ENCODE results near the gene ASTN2.

DNA sequence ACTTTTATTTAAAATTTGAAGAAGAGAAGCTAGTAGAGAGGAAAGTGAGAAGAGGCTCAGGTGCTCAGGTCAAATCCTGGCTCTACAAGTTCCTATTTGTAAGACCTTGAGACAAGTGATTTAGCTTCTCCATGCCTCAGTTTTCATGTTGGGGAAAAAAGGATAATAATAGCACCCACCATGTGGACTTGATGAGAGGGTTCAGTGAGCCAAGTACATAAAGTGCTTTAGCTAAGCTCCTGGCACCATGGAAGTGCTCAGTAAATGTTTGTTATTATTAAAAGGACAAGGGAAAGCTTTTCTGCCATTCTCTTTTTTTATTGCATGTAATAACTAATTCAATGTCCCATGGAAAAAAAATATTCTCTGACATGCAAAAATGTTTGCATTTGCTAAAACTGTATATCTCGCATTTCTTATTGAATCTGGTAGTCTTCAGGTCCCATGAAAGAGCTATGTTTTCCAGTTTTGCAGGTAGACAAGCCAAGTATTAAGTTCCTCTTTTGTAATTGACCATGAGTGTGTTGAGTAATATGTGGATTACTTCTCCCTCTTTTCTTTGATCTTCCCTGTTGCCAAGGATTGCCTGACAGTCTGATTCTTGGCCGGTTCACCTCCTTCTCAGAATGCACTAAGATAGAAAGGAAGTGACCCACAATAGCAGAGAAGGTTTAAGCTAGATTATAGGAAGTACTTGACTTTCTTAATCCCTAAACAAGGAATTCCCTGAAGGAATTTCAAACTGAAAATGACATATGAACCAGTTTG lies 773.4 kb downstream of the ASTN2 start:
- TF ChIP-seq, protein P1, sequence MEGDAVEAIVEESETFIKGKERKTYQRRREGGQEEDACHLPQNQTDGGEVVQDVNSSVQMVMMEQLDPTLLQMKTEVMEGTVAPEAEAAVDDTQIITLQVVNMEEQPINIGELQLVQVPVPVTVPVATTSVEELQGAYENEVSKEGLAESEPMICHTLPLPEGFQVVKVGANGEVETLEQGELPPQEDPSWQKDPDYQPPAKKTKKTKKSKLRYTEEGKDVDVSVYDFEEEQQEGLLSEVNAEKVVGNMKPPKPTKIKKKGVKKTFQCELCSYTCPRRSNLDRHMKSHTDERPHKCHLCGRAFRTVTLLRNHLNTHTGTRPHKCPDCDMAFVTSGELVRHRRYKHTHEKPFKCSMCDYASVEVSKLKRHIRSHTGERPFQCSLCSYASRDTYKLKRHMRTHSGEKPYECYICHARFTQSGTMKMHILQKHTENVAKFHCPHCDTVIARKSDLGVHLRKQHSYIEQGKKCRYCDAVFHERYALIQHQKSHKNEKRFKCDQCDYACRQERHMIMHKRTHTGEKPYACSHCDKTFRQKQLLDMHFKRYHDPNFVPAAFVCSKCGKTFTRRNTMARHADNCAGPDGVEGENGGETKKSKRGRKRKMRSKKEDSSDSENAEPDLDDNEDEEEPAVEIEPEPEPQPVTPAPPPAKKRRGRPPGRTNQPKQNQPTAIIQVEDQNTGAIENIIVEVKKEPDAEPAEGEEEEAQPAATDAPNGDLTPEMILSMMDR (IDR thresholded peaks at IDR 0.05; ENCODE audit: extremely low read depth in 1 of 2, insufficient read depth in 1 of 2, low read depth in 1 of 2, low read length in 2 of 2), result no peak
- TF ChIP-seq POLR2A (IDR thresholded peaks at IDR 0.05; ENCODE audit: low read depth, low read length), result no peak
- no peak for TF ChIP-seq FOS (IDR thresholded peaks at IDR 0.05; ENCODE audit: borderline replicate concordance, insufficient read depth, low read length)
- no peak for TF ChIP-seq EZH2 (IDR thresholded peaks at IDR 0.05; ENCODE audit: borderline replicate concordance, low read depth, low read length, severe bottlenecking)
- no peak for TF ChIP-seq POLR2AphosphoS5 (IDR thresholded peaks at IDR 0.05; ENCODE audit: insufficient read depth, low read depth, low read length)
- TF ChIP-seq GATA2 (IDR thresholded peaks at IDR 0.05; ENCODE audit: insufficient read depth, insufficient read length, low read depth, low read length), result no peak
- no peak for TF ChIP-seq MYC (IDR thresholded peaks at IDR 0.05; ENCODE audit: low read depth, low read length)
- TF ChIP-seq, protein P2, sequence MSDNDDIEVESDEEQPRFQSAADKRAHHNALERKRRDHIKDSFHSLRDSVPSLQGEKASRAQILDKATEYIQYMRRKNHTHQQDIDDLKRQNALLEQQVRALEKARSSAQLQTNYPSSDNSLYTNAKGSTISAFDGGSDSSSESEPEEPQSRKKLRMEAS (IDR thresholded peaks at IDR 0.05; ENCODE audit: insufficient read depth, insufficient read length), result no peak
- no peak for TF ChIP-seq JUN (IDR thresholded peaks at IDR 0.05; ENCODE audit: borderline replicate concordance, insufficient read depth, insufficient read length, low read depth)

Data from endothelial cell of umbilical vein (primary cell).